ENCODE measurements around the gene ACAD8.

DNA sequence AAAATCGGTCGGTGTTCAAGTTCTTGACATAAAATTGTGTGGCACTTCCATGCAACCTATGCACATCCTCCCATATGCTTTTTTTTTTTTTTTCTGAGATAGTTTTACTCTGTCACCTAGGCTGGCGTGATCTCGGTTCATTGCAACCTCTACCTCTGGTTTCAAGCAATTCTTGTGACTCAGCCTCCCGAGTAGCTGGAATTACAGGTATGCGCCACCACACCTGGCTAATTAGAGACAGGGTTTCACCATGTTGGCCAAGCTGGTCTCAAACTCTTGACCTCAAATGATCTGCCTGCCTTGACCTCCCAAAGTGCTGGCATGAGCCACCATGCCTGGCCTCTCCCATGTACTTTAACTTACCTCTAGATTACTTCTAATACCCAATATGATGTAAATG lies 37.8 kb downstream of the ACAD8 start:
- TF ChIP-seq, protein P1, sequence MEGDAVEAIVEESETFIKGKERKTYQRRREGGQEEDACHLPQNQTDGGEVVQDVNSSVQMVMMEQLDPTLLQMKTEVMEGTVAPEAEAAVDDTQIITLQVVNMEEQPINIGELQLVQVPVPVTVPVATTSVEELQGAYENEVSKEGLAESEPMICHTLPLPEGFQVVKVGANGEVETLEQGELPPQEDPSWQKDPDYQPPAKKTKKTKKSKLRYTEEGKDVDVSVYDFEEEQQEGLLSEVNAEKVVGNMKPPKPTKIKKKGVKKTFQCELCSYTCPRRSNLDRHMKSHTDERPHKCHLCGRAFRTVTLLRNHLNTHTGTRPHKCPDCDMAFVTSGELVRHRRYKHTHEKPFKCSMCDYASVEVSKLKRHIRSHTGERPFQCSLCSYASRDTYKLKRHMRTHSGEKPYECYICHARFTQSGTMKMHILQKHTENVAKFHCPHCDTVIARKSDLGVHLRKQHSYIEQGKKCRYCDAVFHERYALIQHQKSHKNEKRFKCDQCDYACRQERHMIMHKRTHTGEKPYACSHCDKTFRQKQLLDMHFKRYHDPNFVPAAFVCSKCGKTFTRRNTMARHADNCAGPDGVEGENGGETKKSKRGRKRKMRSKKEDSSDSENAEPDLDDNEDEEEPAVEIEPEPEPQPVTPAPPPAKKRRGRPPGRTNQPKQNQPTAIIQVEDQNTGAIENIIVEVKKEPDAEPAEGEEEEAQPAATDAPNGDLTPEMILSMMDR (IDR thresholded peaks at IDR 0.05; ENCODE audit: low read depth, low read length), result no peak
- TF ChIP-seq POLR2A (IDR thresholded peaks at IDR 0.05; ENCODE audit: extremely low read depth, insufficient read length), result no peak

All from NB4 (cell line).